HepG2 (cell line): ENCODE results near the gene ELF1. TPM values are rescaled to one million over a fixed set of nuclear protein-coding genes. Genes with fewer than 3 reads are reported as not detected.
A peak's percentile ranks its signal among the peaks of the same experiment; 100 is the strongest.

Experiments used
- HOXD1 ChIP-seq: sonication (generic); formaldehyde crosslinking; IDR thresholded peaks from 2 replicates; pipeline ENCODE4 v1.5.0; 2020; ENCODE audit warnings: missing genetic modification reagents
- KLF15 ChIP-seq: sonication (generic); formaldehyde crosslinking; IDR thresholded peaks from 2 replicates; pipeline ENCODE4 v1.8.1; 2023; ENCODE audit warnings: borderline replicate concordance, mild to moderate bottlenecking, inconsistent platforms, missing genetic modification reagents, mixed read lengths
- KLF6 ChIP-seq: IDR thresholded peaks from 2 replicates; pipeline ENCODE4 v1.8.0; 2016; ENCODE audit warnings: missing biosample characterization, missing genetic modification reagents
- PCBP2 ChIP-seq: fragments of 200-400 bp; formaldehyde crosslinking; optimal IDR thresholded peaks from 2 replicates; pipeline ENCODE3; 2018; ENCODE audit warnings: low read length, low read depth; ENCODE audit not compliant: poor library complexity, severe bottlenecking
- TCF7 ChIP-seq: sonication (generic); IDR thresholded peaks from 2 replicates; pipeline ENCODE4 v1.6.1; 2016; ENCODE audit warnings: antibody characterized with exemption, low read depth
- ZNF768 ChIP-seq: sonication (generic); formaldehyde crosslinking; IDR thresholded peaks from 2 replicates; pipeline ENCODE4 v1.4.0; 2020; ENCODE audit warnings: missing genetic modification reagents
- polyA plus RNA-seq, 8 experiments: library from polyadenylated mRNA; depleted of rRNA in 3 of 8; stranded (reverse) in 7 of 8; unstranded in 1 of 8; fragments of >200 nt; fragmentation: Illumina TruSeq in 4 of 8; extraction: Trizol in 4 of 8; gene quantifications; 2 replicates each; pipeline versions ENCODE4 v1.2.1 to v1.2.3, GENCODE V29; 2011 to 2016; ENCODE audit warnings: low read depth in 4 of 8, missing spikeins in 1 of 8, mixed read lengths in 1 of 8; ENCODE audit not compliant: insufficient read depth in 1 of 8
- total RNA-seq, 5 experiments: library from RNA; depleted of rRNA; stranded (reverse); fragments of >200 nt; fragmentation: Illumina TruSeq; extraction: Trizol; gene quantifications; 2 replicates each; pipeline ENCODE4 v1.2.3, GENCODE V29; 2016; ENCODE audit warnings: low read depth in 1 of 5
- TF ChIP-seq, protein P1 (sequence below): sonication (generic); formaldehyde crosslinking; IDR thresholded peaks from 2 replicates; pipeline ENCODE4 v1.4.0; 2020; ENCODE audit warnings: missing genetic modification reagents
- TF ChIP-seq, protein P2 (sequence below): IDR thresholded peaks from 2 replicates; pipeline ENCODE4 v1.6.1; 2016; ENCODE audit warnings: low read depth, missing genetic modification reagents, missing compliant biosample characterization
- TF ChIP-seq, protein P3 (sequence below): IDR thresholded peaks from 2 replicates; pipeline ENCODE4 v1.6.1; 2016; ENCODE audit warnings: low read depth, control low read depth
- TF ChIP-seq, protein P4 (sequence below): sonication (generic); formaldehyde crosslinking; IDR thresholded peaks from 2 replicates; pipeline ENCODE4 v1.5.0; 2020; ENCODE audit warnings: missing genetic modification reagents, mild to moderate bottlenecking, borderline replicate concordance
- TF ChIP-seq, protein P5 (sequence below): IDR thresholded peaks from 2 replicates; pipeline ENCODE4 v1.4.0; 2020; ENCODE audit warnings: mild to moderate bottlenecking, missing genetic modification reagents
- TF ChIP-seq, protein P6 (sequence below): sonication (generic); formaldehyde crosslinking; IDR thresholded peaks from 2 replicates; pipeline ENCODE4 v1.4.0; 2020; ENCODE audit warnings: missing genetic modification reagents, mild to moderate bottlenecking, borderline replicate concordance

ELF1 gene
- total and polyA plus RNA-seq, 2 of the 13 experiments (the other 11 are each of a cell fraction or from before 2014, with no cell fraction given): 24.6 to 71.5 TPM

DNA sequence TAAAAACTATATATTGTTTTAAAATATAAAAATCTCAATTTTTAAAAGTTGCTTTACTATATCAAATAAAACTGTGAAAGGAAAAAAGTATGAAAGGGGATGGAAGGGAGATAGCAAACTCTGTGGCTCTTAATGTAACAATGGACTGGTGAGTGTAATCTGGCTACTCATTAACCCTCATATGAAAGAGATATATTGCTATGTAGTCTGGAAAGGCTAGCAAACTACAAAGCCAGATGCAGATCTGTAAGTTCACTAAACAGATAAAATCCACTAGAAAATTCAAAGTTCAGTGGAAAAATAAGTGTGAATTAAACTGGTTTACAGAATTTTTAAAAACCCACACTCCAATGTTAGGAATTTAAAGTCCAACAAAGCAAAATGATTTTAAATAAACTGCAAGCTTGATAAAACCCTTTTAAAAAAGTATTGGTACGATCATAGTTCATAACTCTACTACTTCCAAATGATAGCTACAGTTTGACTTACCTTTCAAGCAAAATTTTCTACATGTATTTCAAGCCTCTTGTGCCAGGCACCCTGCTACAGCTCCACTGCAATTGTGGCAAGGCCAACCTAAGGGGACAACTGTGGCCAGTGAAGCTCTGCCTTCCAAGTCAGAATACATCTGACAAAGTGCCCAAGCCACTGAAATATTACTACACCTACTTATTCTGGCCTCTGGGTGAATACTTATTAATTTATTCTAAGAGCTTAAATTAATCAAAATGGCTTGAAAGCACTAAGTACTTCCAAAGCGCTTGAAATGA is 647 bp upstream of the ELF1 start (continued):
- TF ChIP-seq TCF7 (peak; percentile 70), HOXD1 (CRISPR knock-in tag) (no peak), PCBP2 (no peak), KLF15 (CRISPR knock-in tag) (no peak), ZNF768 (CRISPR knock-in tag) (no peak), KLF6 (CRISPR knock-in tag) (0 out of 2 replicates have a peak, but pooled peaks have one; percentile 54)
- TF ChIP-seq, protein P1, sequence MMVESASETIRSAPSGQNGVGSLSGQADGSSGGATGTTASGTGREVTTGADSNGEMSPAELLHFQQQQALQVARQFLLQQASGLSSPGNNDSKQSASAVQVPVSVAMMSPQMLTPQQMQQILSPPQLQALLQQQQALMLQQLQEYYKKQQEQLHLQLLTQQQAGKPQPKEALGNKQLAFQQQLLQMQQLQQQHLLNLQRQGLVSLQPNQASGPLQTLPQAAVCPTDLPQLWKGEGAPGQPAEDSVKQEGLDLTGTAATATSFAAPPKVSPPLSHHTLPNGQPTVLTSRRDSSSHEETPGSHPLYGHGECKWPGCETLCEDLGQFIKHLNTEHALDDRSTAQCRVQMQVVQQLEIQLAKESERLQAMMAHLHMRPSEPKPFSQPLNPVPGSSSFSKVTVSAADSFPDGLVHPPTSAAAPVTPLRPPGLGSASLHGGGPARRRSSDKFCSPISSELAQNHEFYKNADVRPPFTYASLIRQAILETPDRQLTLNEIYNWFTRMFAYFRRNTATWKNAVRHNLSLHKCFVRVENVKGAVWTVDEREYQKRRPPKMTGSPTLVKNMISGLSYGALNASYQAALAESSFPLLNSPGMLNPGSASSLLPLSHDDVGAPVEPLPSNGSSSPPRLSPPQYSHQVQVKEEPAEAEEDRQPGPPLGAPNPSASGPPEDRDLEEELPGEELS (CRISPR knock-in tag): peak; percentile 47; the same call in 1 of the 2 replicates
- TF ChIP-seq, protein P2, sequence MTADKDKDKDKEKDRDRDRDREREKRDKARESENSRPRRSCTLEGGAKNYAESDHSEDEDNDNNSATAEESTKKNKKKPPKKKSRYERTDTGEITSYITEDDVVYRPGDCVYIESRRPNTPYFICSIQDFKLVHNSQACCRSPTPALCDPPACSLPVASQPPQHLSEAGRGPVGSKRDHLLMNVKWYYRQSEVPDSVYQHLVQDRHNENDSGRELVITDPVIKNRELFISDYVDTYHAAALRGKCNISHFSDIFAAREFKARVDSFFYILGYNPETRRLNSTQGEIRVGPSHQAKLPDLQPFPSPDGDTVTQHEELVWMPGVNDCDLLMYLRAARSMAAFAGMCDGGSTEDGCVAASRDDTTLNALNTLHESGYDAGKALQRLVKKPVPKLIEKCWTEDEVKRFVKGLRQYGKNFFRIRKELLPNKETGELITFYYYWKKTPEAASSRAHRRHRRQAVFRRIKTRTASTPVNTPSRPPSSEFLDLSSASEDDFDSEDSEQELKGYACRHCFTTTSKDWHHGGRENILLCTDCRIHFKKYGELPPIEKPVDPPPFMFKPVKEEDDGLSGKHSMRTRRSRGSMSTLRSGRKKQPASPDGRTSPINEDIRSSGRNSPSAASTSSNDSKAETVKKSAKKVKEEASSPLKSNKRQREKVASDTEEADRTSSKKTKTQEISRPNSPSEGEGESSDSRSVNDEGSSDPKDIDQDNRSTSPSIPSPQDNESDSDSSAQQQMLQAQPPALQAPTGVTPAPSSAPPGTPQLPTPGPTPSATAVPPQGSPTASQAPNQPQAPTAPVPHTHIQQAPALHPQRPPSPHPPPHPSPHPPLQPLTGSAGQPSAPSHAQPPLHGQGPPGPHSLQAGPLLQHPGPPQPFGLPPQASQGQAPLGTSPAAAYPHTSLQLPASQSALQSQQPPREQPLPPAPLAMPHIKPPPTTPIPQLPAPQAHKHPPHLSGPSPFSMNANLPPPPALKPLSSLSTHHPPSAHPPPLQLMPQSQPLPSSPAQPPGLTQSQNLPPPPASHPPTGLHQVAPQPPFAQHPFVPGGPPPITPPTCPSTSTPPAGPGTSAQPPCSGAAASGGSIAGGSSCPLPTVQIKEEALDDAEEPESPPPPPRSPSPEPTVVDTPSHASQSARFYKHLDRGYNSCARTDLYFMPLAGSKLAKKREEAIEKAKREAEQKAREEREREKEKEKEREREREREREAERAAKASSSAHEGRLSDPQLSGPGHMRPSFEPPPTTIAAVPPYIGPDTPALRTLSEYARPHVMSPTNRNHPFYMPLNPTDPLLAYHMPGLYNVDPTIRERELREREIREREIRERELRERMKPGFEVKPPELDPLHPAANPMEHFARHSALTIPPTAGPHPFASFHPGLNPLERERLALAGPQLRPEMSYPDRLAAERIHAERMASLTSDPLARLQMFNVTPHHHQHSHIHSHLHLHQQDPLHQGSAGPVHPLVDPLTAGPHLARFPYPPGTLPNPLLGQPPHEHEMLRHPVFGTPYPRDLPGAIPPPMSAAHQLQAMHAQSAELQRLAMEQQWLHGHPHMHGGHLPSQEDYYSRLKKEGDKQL (CRISPR knock-in tag): no peak
- TF ChIP-seq, protein P3, sequence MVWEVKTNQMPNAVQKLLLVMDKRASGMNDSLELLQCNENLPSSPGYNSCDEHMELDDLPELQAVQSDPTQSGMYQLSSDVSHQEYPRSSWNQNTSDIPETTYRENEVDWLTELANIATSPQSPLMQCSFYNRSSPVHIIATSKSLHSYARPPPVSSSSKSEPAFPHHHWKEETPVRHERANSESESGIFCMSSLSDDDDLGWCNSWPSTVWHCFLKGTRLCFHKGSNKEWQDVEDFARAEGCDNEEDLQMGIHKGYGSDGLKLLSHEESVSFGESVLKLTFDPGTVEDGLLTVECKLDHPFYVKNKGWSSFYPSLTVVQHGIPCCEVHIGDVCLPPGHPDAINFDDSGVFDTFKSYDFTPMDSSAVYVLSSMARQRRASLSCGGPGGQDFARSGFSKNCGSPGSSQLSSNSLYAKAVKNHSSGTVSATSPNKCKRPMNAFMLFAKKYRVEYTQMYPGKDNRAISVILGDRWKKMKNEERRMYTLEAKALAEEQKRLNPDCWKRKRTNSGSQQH: no peak
- TF ChIP-seq, protein P4, sequence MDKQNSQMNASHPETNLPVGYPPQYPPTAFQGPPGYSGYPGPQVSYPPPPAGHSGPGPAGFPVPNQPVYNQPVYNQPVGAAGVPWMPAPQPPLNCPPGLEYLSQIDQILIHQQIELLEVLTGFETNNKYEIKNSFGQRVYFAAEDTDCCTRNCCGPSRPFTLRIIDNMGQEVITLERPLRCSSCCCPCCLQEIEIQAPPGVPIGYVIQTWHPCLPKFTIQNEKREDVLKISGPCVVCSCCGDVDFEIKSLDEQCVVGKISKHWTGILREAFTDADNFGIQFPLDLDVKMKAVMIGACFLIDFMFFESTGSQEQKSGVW (CRISPR knock-in tag): no peak
- TF ChIP-seq, protein P5, sequence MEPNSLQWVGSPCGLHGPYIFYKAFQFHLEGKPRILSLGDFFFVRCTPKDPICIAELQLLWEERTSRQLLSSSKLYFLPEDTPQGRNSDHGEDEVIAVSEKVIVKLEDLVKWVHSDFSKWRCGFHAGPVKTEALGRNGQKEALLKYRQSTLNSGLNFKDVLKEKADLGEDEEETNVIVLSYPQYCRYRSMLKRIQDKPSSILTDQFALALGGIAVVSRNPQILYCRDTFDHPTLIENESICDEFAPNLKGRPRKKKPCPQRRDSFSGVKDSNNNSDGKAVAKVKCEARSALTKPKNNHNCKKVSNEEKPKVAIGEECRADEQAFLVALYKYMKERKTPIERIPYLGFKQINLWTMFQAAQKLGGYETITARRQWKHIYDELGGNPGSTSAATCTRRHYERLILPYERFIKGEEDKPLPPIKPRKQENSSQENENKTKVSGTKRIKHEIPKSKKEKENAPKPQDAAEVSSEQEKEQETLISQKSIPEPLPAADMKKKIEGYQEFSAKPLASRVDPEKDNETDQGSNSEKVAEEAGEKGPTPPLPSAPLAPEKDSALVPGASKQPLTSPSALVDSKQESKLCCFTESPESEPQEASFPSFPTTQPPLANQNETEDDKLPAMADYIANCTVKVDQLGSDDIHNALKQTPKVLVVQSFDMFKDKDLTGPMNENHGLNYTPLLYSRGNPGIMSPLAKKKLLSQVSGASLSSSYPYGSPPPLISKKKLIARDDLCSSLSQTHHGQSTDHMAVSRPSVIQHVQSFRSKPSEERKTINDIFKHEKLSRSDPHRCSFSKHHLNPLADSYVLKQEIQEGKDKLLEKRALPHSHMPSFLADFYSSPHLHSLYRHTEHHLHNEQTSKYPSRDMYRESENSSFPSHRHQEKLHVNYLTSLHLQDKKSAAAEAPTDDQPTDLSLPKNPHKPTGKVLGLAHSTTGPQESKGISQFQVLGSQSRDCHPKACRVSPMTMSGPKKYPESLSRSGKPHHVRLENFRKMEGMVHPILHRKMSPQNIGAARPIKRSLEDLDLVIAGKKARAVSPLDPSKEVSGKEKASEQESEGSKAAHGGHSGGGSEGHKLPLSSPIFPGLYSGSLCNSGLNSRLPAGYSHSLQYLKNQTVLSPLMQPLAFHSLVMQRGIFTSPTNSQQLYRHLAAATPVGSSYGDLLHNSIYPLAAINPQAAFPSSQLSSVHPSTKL (CRISPR knock-in tag): peak; percentile 30; the same call in 1 of the 2 replicates
- TF ChIP-seq, protein P6, sequence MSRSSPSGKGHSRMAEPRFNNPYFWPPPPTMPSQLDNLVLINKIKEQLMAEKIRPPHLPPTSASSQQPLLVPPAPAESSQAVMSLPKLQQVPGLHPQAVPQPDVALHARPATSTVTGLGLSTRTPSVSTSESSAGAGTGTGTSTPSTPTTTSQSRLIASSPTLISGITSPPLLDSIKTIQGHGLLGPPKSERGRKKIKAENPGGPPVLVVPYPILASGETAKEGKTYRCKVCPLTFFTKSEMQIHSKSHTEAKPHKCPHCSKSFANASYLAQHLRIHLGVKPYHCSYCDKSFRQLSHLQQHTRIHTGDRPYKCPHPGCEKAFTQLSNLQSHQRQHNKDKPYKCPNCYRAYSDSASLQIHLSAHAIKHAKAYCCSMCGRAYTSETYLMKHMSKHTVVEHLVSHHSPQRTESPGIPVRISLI (CRISPR knock-in tag): no peak
